ENCODE measurements around the gene CCDC152. TPM values are rescaled to one million over a fixed set of nuclear protein-coding genes. Genes with fewer than 3 reads are reported as not detected.
A peak's percentile ranks its signal among the peaks of the same experiment; 100 is the strongest.
"Not testable (repeated sequence)": the region's sequence is repeated elsewhere in the genome, so short reads cannot be mapped to it uniquely, and the experiment has no call there.

CCDC152 gene
- total RNA-seq, 4 donors from 2014 or later, result 0.44 to 0.79 (median 0.56) TPM

DNA sequence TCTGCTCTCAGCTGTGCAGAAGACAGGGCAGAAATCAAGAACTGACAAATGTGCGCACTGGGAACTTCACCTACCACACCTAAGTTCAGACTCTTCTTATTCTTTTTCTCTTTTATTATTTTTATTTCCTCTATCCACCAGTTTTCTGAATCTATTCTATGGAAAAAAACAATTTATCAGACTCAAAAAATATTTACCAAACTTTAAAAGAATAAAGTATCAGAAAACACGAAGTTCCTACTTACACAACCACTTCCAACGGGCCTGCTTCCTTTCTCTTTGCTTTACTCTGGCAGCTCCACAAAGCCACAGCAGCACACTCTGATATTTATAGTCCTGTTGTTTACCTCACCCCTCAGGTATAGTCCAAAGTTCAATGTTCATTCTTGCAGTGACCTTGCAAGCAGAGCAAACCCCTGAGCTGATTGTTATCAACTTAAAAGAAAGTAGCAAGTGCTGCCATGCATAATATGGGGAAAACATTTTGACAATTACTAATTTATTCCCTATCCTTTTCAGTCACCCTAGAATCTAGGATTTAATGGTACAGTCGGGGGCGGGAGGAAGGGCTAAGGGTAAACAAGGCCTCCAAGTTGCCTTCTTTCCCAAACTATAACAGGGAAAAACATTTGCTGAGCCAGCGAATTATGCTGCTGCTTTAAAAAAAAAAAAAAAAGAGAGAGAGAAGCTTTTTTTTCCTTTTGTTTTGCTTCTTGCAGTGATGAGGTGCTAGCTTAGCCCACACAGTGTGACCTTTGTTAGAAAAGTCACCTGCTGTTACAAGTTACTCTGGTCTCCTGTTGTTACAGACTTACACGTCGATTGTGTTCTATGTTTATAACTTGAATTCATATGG, 55.2 kb downstream of the CCDC152 start, which contains the start of gene SELENOP:
Gene SELENOP (minus strand): TSS at position 302 of the 856 bp plus-strand sequence. CDS start 3,539 bp downstream, outside the sequence.
- no peak for DNase-seq (ENCODE audit: low spot score)
- peak; percentile 91 for ATAC-seq (ENCODE audit: low FRiP score)
- TF ChIP-seq, protein P1, sequence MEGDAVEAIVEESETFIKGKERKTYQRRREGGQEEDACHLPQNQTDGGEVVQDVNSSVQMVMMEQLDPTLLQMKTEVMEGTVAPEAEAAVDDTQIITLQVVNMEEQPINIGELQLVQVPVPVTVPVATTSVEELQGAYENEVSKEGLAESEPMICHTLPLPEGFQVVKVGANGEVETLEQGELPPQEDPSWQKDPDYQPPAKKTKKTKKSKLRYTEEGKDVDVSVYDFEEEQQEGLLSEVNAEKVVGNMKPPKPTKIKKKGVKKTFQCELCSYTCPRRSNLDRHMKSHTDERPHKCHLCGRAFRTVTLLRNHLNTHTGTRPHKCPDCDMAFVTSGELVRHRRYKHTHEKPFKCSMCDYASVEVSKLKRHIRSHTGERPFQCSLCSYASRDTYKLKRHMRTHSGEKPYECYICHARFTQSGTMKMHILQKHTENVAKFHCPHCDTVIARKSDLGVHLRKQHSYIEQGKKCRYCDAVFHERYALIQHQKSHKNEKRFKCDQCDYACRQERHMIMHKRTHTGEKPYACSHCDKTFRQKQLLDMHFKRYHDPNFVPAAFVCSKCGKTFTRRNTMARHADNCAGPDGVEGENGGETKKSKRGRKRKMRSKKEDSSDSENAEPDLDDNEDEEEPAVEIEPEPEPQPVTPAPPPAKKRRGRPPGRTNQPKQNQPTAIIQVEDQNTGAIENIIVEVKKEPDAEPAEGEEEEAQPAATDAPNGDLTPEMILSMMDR (IDR thresholded peaks at IDR 0.05), result no peak

DNA sequence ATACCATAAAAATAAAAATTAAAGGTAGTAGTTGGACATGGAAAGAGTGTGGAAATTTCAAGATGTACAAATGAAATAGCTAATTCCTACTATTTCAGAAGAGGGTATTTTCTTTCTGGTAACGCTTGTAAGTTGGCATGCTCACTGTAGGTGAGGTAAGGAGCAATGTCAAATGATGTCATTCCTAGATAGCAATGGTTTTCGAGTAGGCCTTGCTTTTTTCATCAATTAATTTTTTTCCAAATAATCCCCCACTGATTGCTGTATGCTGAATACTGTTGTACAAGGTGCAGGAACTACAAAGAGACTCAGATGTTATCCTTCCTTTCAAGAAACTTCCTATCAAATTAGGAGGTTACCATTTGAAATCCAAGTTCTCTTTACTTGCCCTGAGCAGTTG, 56.0 kb downstream of the CCDC152 start:
- ATAC-seq (ENCODE audit: low FRiP score) (no peak), DNase-seq (ENCODE audit: low spot score) (no peak)
- TF ChIP-seq, protein P1 (IDR thresholded peaks at IDR 0.05), result no peak

DNA sequence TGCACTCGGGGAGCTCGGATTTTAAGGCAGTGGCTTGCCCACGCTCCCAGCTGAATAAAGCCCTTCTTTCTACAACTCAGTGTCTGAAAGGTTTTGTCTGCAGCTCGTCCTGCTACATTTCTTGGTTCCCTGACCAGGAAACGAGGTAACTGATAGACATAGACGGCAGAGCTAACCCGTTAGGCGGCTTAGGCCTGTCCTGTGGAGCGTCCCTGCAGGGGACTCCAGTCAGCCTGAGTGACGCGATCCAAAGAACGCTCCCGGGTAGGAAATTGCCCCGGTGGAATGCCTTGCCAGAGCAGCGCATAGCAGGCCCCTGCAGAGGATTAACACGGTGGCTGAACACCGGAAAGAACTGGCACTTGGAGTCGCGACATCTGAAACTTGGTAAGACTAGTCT, 56.9 kb downstream of the CCDC152 start:
- no peak for DNase-seq (ENCODE audit: low spot score)

DNA sequence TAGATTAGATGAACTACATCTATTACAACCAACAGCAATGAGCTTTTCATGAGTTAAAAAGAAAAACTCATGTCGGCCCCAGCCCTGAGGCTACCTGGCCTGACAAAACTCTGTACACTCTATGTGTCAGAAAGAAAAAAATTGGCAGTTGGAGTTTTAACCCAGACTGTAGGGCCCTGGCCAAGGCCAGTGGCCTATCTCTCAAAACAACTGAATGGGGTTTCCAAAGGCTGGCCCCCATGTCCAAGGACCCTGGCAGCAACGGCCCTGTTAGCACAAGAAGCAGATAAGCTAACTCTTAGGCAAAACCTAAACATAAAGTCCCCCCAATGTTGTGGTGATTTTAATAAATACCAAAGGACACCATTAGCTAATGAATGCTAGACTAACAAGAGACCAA, 59.9 kb downstream of the CCDC152 start:
- not testable (repeated sequence) for DNase-seq (ENCODE audit: low spot score); ATAC-seq (ENCODE audit: low FRiP score)

More for the DNA sequence above, 56.9 kb downstream of the CCDC152 start:
- TF ChIP-seq, protein P1 (IDR thresholded peaks at IDR 0.05), result no peak
- no peak for ATAC-seq (ENCODE audit: low FRiP score)

DNA sequence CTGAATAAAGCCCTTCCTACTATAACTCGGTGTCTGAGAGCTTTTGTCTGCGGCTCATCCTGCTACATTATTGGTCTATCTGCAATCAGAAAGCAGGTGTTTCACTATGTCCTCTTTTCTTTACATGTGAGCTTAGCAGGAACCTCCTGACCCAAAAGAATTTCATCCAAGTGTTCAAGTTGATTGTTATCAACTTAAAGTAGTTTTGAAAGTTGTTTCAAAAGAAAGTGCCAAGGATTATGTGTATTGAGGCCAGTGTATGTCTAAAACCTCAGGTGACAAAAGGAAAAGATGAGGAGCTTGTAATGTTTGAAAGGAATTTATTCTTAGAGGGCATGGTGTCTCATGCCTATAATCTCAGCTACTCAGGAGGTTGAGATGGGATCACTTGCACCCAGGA, 63.1 kb downstream of the CCDC152 start:
- TF ChIP-seq, protein P1 (IDR thresholded peaks at IDR 0.05), result no peak
- ATAC-seq (ENCODE audit: low FRiP score), result no peak
- DNase-seq (ENCODE audit: low spot score), result no peak

DNA sequence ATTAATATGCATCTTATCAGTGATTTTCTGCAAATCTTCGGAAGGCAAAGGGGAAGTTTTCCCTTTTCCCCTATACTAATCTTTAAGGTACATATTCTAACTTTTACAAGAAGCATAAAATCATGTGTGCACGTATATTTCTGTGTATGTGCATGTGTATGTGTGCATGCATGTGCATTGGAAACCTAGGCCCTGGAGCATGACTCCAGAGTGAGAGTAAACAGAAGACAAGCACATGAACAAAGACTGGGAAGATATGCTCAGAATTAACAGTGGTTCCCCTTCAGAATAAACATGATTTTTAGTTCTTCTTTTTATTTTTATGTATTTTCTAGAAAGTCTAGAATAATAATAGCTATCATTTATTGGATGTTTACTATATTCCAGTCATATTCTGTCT, 65.9 kb downstream of the CCDC152 start:
- DNase-seq (ENCODE audit: low spot score) (no peak), ATAC-seq (ENCODE audit: low FRiP score) (no peak)
- TF ChIP-seq, protein P1 (IDR thresholded peaks at IDR 0.05), result no peak

DNA sequence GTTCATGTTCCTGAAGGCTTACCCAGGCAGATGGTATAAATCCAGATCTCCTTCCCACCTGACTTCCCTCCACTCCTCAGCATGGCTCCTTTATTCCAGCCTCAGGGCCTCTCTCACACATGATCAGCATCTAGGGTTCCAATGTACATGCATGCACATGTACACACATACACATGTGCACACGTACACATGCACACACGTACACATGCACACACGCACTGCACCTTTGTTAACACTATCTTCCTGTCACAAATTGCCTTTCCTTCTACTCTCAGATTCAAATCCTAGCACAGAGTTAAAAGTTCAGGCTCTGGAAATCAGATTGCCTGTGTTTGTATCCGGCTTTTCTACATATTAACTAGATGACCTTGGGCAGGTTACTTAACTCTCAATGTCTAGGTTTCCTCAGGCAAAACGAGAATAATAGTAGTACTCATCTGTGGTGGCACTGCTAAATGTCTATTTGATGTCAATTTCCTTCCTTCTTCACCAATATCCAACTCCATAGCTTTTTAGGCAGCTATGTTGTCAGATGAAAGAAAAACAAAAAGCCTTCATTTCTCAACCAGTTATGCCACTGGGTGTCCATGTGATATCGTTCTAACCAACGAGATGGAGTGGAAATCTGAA, 67.8 kb downstream of the CCDC152 start:
- TF ChIP-seq, protein P1 (IDR thresholded peaks at IDR 0.05), result no peak
- no peak for ATAC-seq (ENCODE audit: low FRiP score)
- DNase-seq (ENCODE audit: low spot score), result no peak
